Activated T-helper 17 cell treated with anti-CD3 and anti-CD28 coated beads, Interleukin-2, amount 50 U/mL, for 72 hours (primary cell): ENCODE data around the gene INPP1. TPM values are rescaled to one million over a fixed set of nuclear protein-coding genes. Genes with fewer than 3 reads are reported as not detected.
A peak's percentile ranks its signal among the peaks of the same experiment; 100 is the strongest.

Source experiments
- ATAC-seq: fragments of 150-1000 bp; cut with Tn5 transposase; replicated peaks from 2 replicates; pipeline ENCODE4 v1.10.0; 2021; ENCODE audit warnings: mild to moderate bottlenecking, moderate library complexity
- H3K27ac Mint-ChIP-seq: one replicate; pipeline ENCODE4 v1.8.0; 2022; ENCODE audit warnings: mixed read lengths
- H3K27me3 Mint-ChIP-seq: one replicate; pipeline ENCODE4 v1.8.0; 2022; ENCODE audit warnings: mixed read lengths
- H3K36me3 Mint-ChIP-seq: one replicate; pipeline ENCODE4 v1.8.0; 2022; ENCODE audit warnings: low read depth, mild to moderate bottlenecking, mixed read lengths
- H3K4me1 Mint-ChIP-seq: one replicate; pipeline ENCODE4 v1.8.0; 2022; ENCODE audit warnings: mixed read lengths
- H3K4me3 Mint-ChIP-seq: one replicate; pipeline ENCODE4 v1.8.0; 2022; ENCODE audit warnings: mild to moderate bottlenecking, mixed read lengths
- H3K9me3 Mint-ChIP-seq: one replicate; pipeline ENCODE4 v1.8.0; 2022; ENCODE audit warnings: mixed read lengths
- total RNA-seq, 2 donors: library from RNA; stranded (reverse); gene quantifications; one replicate each; pipeline ENCODE4 v1.2.3, GENCODE V29; 2022

INPP1 gene
- total RNA-seq, 2 donors from 2014 or later = 13.2 to 15.5 TPM

GRCh38 chr2:190402986-190403603, 59.7 kb downstream of the INPP1 start:
- ATAC-seq = no peak
- H3K27me3 Mint-ChIP-seq = no peaks in the 10 kb centered on the region
- no peak overlapping the region for H3K4me3 Mint-ChIP-seq
- H3K4me1 Mint-ChIP-seq = no peaks in the 10 kb centered on the region
- H3K27ac Mint-ChIP-seq = no peak overlapping the region
- H3K9me3 Mint-ChIP-seq = no peaks in the 10 kb centered on the region
- no peaks in the 10 kb centered on the region for H3K36me3 Mint-ChIP-seq

- Mint-ChIP-seq H3K4me3 (no peak overlapping the region), H3K36me3 (no peaks in the 10 kb centered on the region), H3K9me3 (no peaks in the 10 kb centered on the region), H3K4me1 (peaks cover 1% of the 10 kb centered on the region), H3K27ac (no peak overlapping the region), H3K27me3 (no peaks in the 10 kb centered on the region)
- ATAC-seq = peak; percentile 64
Measured at GRCh38 chr2:190404487-190404886, 61.1 kb downstream of the INPP1 start.

- H3K27ac Mint-ChIP-seq = no peak overlapping the region
- peaks cover 7% of the 10 kb centered on the region for H3K4me1 Mint-ChIP-seq
- no peaks in the 10 kb centered on the region for H3K27me3 Mint-ChIP-seq
- no peaks in the 10 kb centered on the region for H3K36me3 Mint-ChIP-seq
- H3K4me3 Mint-ChIP-seq = no peak overlapping the region
- no peaks in the 10 kb centered on the region for H3K9me3 Mint-ChIP-seq
- ATAC-seq = no peak
Measured at GRCh38 chr2:190405070-190405469, 61.7 kb downstream of the INPP1 start.

GRCh38 chr2:190405995-190406394, 62.6 kb downstream of the INPP1 start:
- Mint-ChIP-seq H3K4me3 (no peak overlapping the region), H3K36me3 (no peaks in the 10 kb centered on the region), H3K27me3 (no peaks in the 10 kb centered on the region), H3K27ac (no peak overlapping the region), H3K4me1 (peaks cover 8% of the 10 kb centered on the region), H3K9me3 (no peaks in the 10 kb centered on the region)
- no peak for ATAC-seq

- no peaks in the 10 kb centered on the region for H3K27me3 Mint-ChIP-seq
- H3K4me3 Mint-ChIP-seq = no peak overlapping the region
- no peaks in the 10 kb centered on the region for H3K36me3 Mint-ChIP-seq
- H3K4me1 Mint-ChIP-seq = peaks cover 14% of the 10 kb centered on the region
- H3K9me3 Mint-ChIP-seq = no peaks in the 10 kb centered on the region
- ATAC-seq = no peak
- H3K27ac Mint-ChIP-seq = no peak overlapping the region
Measured at GRCh38 chr2:190406805-190407204, 63.4 kb downstream of the INPP1 start.

GRCh38 chr2:190407246-190407661, 63.9 kb downstream of the INPP1 start:
- H3K4me1 Mint-ChIP-seq = peaks cover 16% of the 10 kb centered on the region
- H3K27me3 Mint-ChIP-seq = no peaks in the 10 kb centered on the region
- H3K4me3 Mint-ChIP-seq = no peak overlapping the region
- ATAC-seq = peak; percentile 11
- H3K36me3 Mint-ChIP-seq = no peaks in the 10 kb centered on the region
- no peak overlapping the region for H3K27ac Mint-ChIP-seq
- no peaks in the 10 kb centered on the region for H3K9me3 Mint-ChIP-seq

- ATAC-seq = peak; percentile 68
- no peaks in the 10 kb centered on the region for H3K36me3 Mint-ChIP-seq
- peak within 1 kb of the TSS; percentile 88 for H3K4me3 Mint-ChIP-seq
- peaks cover 18% of the 10 kb centered on the region for H3K4me1 Mint-ChIP-seq
- no peaks in the 10 kb centered on the region for H3K9me3 Mint-ChIP-seq
- no peaks in the 10 kb centered on the region for H3K27me3 Mint-ChIP-seq
- H3K27ac Mint-ChIP-seq = peak within 1 kb of the TSS; percentile 88
Measured at GRCh38 chr2:190407662-190408537, 64.5 kb downstream of the INPP1 start, which contains the start of gene MFSD6. MFSD6 (plus strand) TSS chr2:190408355; CDS start chr2:190436030, 27,675 bp downstream.

GRCh38 chr2:190408538-190409271, 65.3 kb downstream of the INPP1 start:
- H3K27me3 Mint-ChIP-seq = no peaks in the 10 kb centered on the region
- ATAC-seq = peak; percentile 64
- peak overlapping the region; percentile 88 for H3K4me3 Mint-ChIP-seq
- H3K27ac Mint-ChIP-seq = peak overlapping the region; percentile 88
- H3K36me3 Mint-ChIP-seq = no peaks in the 10 kb centered on the region
- peaks cover 26% of the 10 kb centered on the region for H3K4me1 Mint-ChIP-seq
- H3K9me3 Mint-ChIP-seq = no peaks in the 10 kb centered on the region

- Mint-ChIP-seq H3K27ac (peak overlapping the region; percentile 88), H3K9me3 (no peaks in the 10 kb centered on the region), H3K27me3 (no peaks in the 10 kb centered on the region), H3K4me3 (peak overlapping the region; percentile 88), H3K36me3 (no peaks in the 10 kb centered on the region), H3K4me1 (peaks cover 28% of the 10 kb centered on the region)
- ATAC-seq = no peak
Measured at GRCh38 chr2:190409616-190410015, 66.2 kb downstream of the INPP1 start.

GRCh38 chr2:190410166-190410565, 66.8 kb downstream of the INPP1 start:
- peaks cover 28% of the 10 kb centered on the region for H3K4me1 Mint-ChIP-seq
- H3K36me3 Mint-ChIP-seq = no peaks in the 10 kb centered on the region
- H3K27me3 Mint-ChIP-seq = no peaks in the 10 kb centered on the region
- H3K27ac Mint-ChIP-seq = peak overlapping the region; percentile 88
- peak overlapping the region; percentile 88 for H3K4me3 Mint-ChIP-seq
- H3K9me3 Mint-ChIP-seq = no peaks in the 10 kb centered on the region
- ATAC-seq = no peak

- H3K9me3 Mint-ChIP-seq = no peaks in the 10 kb centered on the region
- no peaks in the 10 kb centered on the region for H3K36me3 Mint-ChIP-seq
- no peak for ATAC-seq
- H3K27me3 Mint-ChIP-seq = no peaks in the 10 kb centered on the region
- peak overlapping the region; percentile 48 for H3K27ac Mint-ChIP-seq
- H3K4me1 Mint-ChIP-seq = peaks cover 33% of the 10 kb centered on the region
- H3K4me3 Mint-ChIP-seq = peak overlapping the region; percentile 18
Measured at GRCh38 chr2:190412966-190413365, 69.6 kb downstream of the INPP1 start.

- Mint-ChIP-seq H3K4me3 (peak overlapping the region; percentile 18), H3K9me3 (no peaks in the 10 kb centered on the region), H3K27me3 (no peaks in the 10 kb centered on the region), H3K4me1 (peaks cover 33% of the 10 kb centered on the region), H3K36me3 (peaks cover 3% of the 10 kb centered on the region), H3K27ac (peak overlapping the region; percentile 48)
- ATAC-seq = no peak
Measured at GRCh38 chr2:190413421-190413820, 70.0 kb downstream of the INPP1 start.

GRCh38 chr2:190415251-190415650, 71.9 kb downstream of the INPP1 start:
- Mint-ChIP-seq H3K9me3 (no peaks in the 10 kb centered on the region), H3K27ac (peak overlapping the region; percentile 84), H3K36me3 (peaks cover 7% of the 10 kb centered on the region), H3K4me3 (peak overlapping the region; percentile 62), H3K4me1 (peaks cover 27% of the 10 kb centered on the region), H3K27me3 (no peaks in the 10 kb centered on the region)
- no peak for ATAC-seq
